Measurements from ENCODE around the gene SLC25A25. TPM values are rescaled to one million over a fixed set of nuclear protein-coding genes. Genes with fewer than 3 reads are reported as not detected.
A peak's percentile ranks its signal among the peaks of the same experiment; 100 is the strongest.

The SLC25A25 gene
- total RNA-seq, 2 donors from 2014 or later: 26.0 to 33.1 TPM

- 97% methylated on average over 2 of the region's 2 CpGs for WGBS
- no peaks in the 10 kb centered on the region for H3K36me3 ChIP-seq
- H3K9me3 ChIP-seq: no peaks in the 10 kb centered on the region
- H3K27ac ChIP-seq: no peak overlapping the region
- H3K4me1 ChIP-seq (replicated peaks): no peaks in the 10 kb centered on the region
- no peak for DNase-seq (ENCODE audit: low spot score)
- intact Hi-C loops (cut with DNase I): no loop called here
- no peak overlapping the region for H3K4me3 ChIP-seq
- TF ChIP-seq POLR2AphosphoS5 (IDR thresholded peaks at IDR 0.05) (no peak), POLR2A (IDR thresholded peaks at IDR 0.05) (no peak), CTCF (IDR thresholded peaks at IDR 0.05) (no peak)
- no peaks in the 10 kb centered on the region for H3K27me3 ChIP-seq (replicated peaks; ENCODE audit: insufficient read depth)
These were observed 74.6 kb downstream of the SLC25A25 start for GRCh38 chr9:128142596-128142995.

GRCh38 chr9:128143525-128144238 is 75.7 kb downstream of the SLC25A25 start:
- no peak overlapping the region for H3K27ac ChIP-seq
- no peaks in the 10 kb centered on the region for H3K27me3 ChIP-seq (replicated peaks; ENCODE audit: insufficient read depth)
- H3K4me1 ChIP-seq (replicated peaks): peaks cover 5% of the 10 kb centered on the region
- H3K36me3 ChIP-seq: no peaks in the 10 kb centered on the region
- 79% methylated on average over 8 of the region's 8 CpGs for WGBS
- no peaks in the 10 kb centered on the region for H3K9me3 ChIP-seq
- intact Hi-C loops (cut with DNase I): no loop called here
- no peak for DNase-seq (ENCODE audit: low spot score)
- no peak overlapping the region for H3K4me3 ChIP-seq
- TF ChIP-seq POLR2AphosphoS5 (IDR thresholded peaks at IDR 0.05): no peak
- no peak for TF ChIP-seq CTCF (IDR thresholded peaks at IDR 0.05)
- no peak for TF ChIP-seq POLR2A (IDR thresholded peaks at IDR 0.05)

GRCh38 chr9:128144239-128145181 is 76.5 kb downstream of the SLC25A25 start:
- Histone ChIP-seq H3K4me3 (no peak overlapping the region), H3K27ac (no peak overlapping the region), H3K9me3 (no peaks in the 10 kb centered on the region), H3K36me3 (no peaks in the 10 kb centered on the region), H3K27me3 (replicated peaks; ENCODE audit: insufficient read depth) (no peaks in the 10 kb centered on the region), H3K4me1 (replicated peaks) (peaks cover 5% of the 10 kb centered on the region)
- TF ChIP-seq POLR2AphosphoS5 (IDR thresholded peaks at IDR 0.05): no peak
- no peak for TF ChIP-seq POLR2A (IDR thresholded peaks at IDR 0.05)
- no peak for TF ChIP-seq CTCF (IDR thresholded peaks at IDR 0.05)
- intact Hi-C loops (cut with DNase I): no loop called here
- WGBS: 92% methylated on average over 22 of the region's 22 CpGs
- no peak for DNase-seq (ENCODE audit: low spot score)

- Histone ChIP-seq H3K4me1 (replicated peaks) (peaks cover 5% of the 10 kb centered on the region), H3K27me3 (replicated peaks; ENCODE audit: insufficient read depth) (no peaks in the 10 kb centered on the region), H3K36me3 (no peaks in the 10 kb centered on the region), H3K9me3 (no peaks in the 10 kb centered on the region), H3K27ac (no peak overlapping the region), H3K4me3 (no peak overlapping the region)
- peak; percentile 69 for TF ChIP-seq POLR2AphosphoS5 (IDR thresholded peaks at IDR 0.05)
- TF ChIP-seq POLR2A (IDR thresholded peaks at IDR 0.05): no peak
- TF ChIP-seq CTCF (IDR thresholded peaks at IDR 0.05): no peak
- intact Hi-C loops (cut with DNase I): no loop called here
- peak; percentile 54 for DNase-seq (ENCODE audit: low spot score)
- 36% methylated on average over 8 of the region's 8 CpGs for WGBS
These were observed 77.5 kb downstream of the SLC25A25 start for GRCh38 chr9:128145536-128145935.

Measured in prostate gland (tissue), 2 donors.